ENCODE data around the gene ASTL. TPM values are rescaled to one million over a fixed set of nuclear protein-coding genes. Genes with fewer than 3 reads are reported as not detected.

Gene ASTL
- total RNA-seq, 1 donor from 2014 or later = not detected

GRCh38 chr2:96103761-96104486 is 34.4 kb downstream of the ASTL start:
- no peak for DNase-seq (ENCODE audit: extremely low read depth, low read depth, low spot score)

GRCh38 chr2:96103187-96103601 is 35.1 kb downstream of the ASTL start:
- no peak for DNase-seq (ENCODE audit: extremely low read depth, low read depth, low spot score)

GRCh38 chr2:96102596-96103186 is 35.6 kb downstream of the ASTL start:
- no peak for DNase-seq (ENCODE audit: extremely low read depth, low read depth, low spot score)

- DNase-seq (ENCODE audit: extremely low read depth, low read depth, low spot score) = no peak
These were observed 37.4 kb downstream of the ASTL start for GRCh38 chr2:96100893-96101304.

GRCh38 chr2:96099861-96100798 is 38.2 kb downstream of the ASTL start:
- no peak for DNase-seq (ENCODE audit: extremely low read depth, low read depth, low spot score)

- DNase-seq (ENCODE audit: extremely low read depth, low read depth, low spot score) = no peak
These were observed 39.3 kb downstream of the ASTL start for GRCh38 chr2:96098900-96099590.

- DNase-seq (ENCODE audit: extremely low read depth, low read depth, low spot score) = no peak
These were observed 40.1 kb downstream of the ASTL start for GRCh38 chr2:96097951-96098823.

- DNase-seq (ENCODE audit: extremely low read depth, low read depth, low spot score) = no peak
These were observed 40.9 kb downstream of the ASTL start for GRCh38 chr2:96097441-96097840.

GRCh38 chr2:96095116-96095636 is 43.1 kb downstream of the ASTL start:
- DNase-seq (ENCODE audit: extremely low read depth, low read depth, low spot score) = no peak

- no peak for DNase-seq (ENCODE audit: extremely low read depth, low read depth, low spot score)
These were observed 44.8 kb downstream of the ASTL start for GRCh38 chr2:96093528-96093927.

- no peak for DNase-seq (ENCODE audit: extremely low read depth, low read depth, low spot score)
These were observed 45.4 kb downstream of the ASTL start for GRCh38 chr2:96092951-96093350.

GRCh38 chr2:96092573-96092877 is 45.8 kb downstream of the ASTL start:
- DNase-seq (ENCODE audit: extremely low read depth, low read depth, low spot score) = no peak

GRCh38 chr2:96091711-96092572 is 46.4 kb downstream of the ASTL start:
- DNase-seq (ENCODE audit: extremely low read depth, low read depth, low spot score) = no peak

- no peak for DNase-seq (ENCODE audit: extremely low read depth, low read depth, low spot score)
These were observed 47.1 kb downstream of the ASTL start for GRCh38 chr2:96091141-96091710.

GRCh38 chr2:96090196-96090926 is 47.9 kb downstream of the ASTL start:
- DNase-seq (ENCODE audit: extremely low read depth, low read depth, low spot score) = no peak

GRCh38 chr2:96089356-96090195 is 48.7 kb downstream of the ASTL start:
- DNase-seq (ENCODE audit: extremely low read depth, low read depth, low spot score) = no peak

Data from glomerular endothelial cell (primary cell).